Nephron (organoid): Measurements from ENCODE around the gene SLC12A7.
A peak's percentile ranks its signal among the peaks of the same experiment; 100 is the strongest.

ENCODE experiments used
- H3K27ac Mint-ChIP-seq, 3 experiments: 2 replicates each; pipeline ENCODE4 v1.8.0; 2020; ENCODE audit warnings: mixed read lengths in 3 of 3, mild to moderate bottlenecking in 2 of 3, moderate library complexity in 1 of 3
- H3K27me3 Mint-ChIP-seq: 2 replicates; pipeline ENCODE4 v1.8.0; 2021; ENCODE audit warnings: low read depth, mild to moderate bottlenecking, moderate library complexity, mixed read lengths
- H3K36me3 Mint-ChIP-seq: 2 replicates; pipeline ENCODE4 v1.8.0; 2020; ENCODE audit warnings: low read depth, mixed read lengths
- H3K4me1 Mint-ChIP-seq: 2 replicates; pipeline ENCODE4 v1.8.0; 2020; ENCODE audit warnings: mixed read lengths
- H3K4me3 Mint-ChIP-seq, 3 experiments: 2 replicates each; pipeline ENCODE4 v1.8.0; 2020; ENCODE audit warnings: mild to moderate bottlenecking in 3 of 3, mixed read lengths in 3 of 3, moderate library complexity in 2 of 3
- H3K9me3 Mint-ChIP-seq: 2 replicates; pipeline ENCODE4 v1.8.0; 2020; ENCODE audit warnings: mixed read lengths
- TF ChIP-seq, protein P1 (sequence below), 3 experiments: fragments of 200-600 bp; sonication (generic); IDR thresholded peaks; one replicate each; pipeline ENCODE4 v1.5.0; 2021; ENCODE audit warnings: antibody characterized with exemption in 3 of 3; ENCODE audit not compliant: unreplicated experiment in 3 of 3

Gene SLC12A7

DNA sequence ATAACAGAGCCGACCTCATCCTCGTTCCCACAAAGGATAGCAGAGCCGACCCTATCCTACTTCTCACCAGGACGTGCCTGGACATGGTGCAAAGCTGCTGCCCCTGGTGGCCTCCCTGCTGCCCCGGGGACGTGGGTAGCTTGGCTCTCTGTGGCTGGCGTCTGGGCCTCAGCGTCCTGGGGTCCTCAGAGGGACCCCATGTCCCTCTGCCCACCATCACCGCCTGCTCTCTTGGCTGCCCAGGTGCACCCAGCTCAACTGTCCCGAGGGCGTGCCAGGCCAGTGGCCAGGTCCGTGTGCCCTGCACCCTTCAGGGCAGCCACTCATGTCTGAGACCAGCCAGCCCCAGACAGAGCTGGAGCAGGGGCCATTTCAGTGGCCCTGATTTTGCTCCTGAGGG, 94.8 kb downstream of the SLC12A7 start:
- Mint-ChIP-seq H3K9me3 (no peaks in the 10 kb centered on the region), H3K27ac (no peak overlapping the region), H3K4me3 (no peak overlapping the region), H3K27me3 (peaks cover 32% of the 10 kb centered on the region), H3K4me1 (peaks cover 26% of the 10 kb centered on the region), H3K36me3 (no peaks in the 10 kb centered on the region)
- TF ChIP-seq, protein P1, sequence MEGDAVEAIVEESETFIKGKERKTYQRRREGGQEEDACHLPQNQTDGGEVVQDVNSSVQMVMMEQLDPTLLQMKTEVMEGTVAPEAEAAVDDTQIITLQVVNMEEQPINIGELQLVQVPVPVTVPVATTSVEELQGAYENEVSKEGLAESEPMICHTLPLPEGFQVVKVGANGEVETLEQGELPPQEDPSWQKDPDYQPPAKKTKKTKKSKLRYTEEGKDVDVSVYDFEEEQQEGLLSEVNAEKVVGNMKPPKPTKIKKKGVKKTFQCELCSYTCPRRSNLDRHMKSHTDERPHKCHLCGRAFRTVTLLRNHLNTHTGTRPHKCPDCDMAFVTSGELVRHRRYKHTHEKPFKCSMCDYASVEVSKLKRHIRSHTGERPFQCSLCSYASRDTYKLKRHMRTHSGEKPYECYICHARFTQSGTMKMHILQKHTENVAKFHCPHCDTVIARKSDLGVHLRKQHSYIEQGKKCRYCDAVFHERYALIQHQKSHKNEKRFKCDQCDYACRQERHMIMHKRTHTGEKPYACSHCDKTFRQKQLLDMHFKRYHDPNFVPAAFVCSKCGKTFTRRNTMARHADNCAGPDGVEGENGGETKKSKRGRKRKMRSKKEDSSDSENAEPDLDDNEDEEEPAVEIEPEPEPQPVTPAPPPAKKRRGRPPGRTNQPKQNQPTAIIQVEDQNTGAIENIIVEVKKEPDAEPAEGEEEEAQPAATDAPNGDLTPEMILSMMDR (IDR thresholded peaks at IDR 0.05; ENCODE audit: unreplicated experiment in 3 of 3) = no peak

DNA sequence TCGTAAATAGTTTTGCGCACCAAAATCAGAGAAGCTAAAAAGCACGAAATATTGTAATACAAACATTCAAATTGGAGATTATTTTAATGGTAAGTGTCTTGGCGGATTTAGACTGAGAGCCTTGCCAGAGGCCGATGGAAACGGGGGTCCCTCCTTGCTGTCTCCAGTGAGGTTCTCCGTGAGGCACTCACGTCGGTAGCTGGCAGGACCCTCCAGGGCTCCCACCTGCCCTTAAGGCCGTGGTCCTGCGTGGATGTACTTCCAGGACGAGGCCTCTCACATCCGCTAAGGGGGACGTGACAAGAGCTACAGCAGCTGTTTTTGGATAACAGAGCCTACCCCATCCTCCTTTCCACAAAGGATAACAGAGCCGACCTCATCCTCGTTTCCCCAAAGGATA, 95.4 kb downstream of the SLC12A7 start:
- Mint-ChIP-seq H3K36me3 (no peaks in the 10 kb centered on the region), H3K27me3 (peaks cover 38% of the 10 kb centered on the region), H3K27ac (peak overlapping the region in 1 of 3 experiments; percentile 82), H3K9me3 (no peaks in the 10 kb centered on the region), H3K4me3 (no peak overlapping the region), H3K4me1 (peaks cover 24% of the 10 kb centered on the region)
- TF ChIP-seq, protein P1 (IDR thresholded peaks at IDR 0.05; ENCODE audit: unreplicated experiment in 3 of 3) = no peak

DNA sequence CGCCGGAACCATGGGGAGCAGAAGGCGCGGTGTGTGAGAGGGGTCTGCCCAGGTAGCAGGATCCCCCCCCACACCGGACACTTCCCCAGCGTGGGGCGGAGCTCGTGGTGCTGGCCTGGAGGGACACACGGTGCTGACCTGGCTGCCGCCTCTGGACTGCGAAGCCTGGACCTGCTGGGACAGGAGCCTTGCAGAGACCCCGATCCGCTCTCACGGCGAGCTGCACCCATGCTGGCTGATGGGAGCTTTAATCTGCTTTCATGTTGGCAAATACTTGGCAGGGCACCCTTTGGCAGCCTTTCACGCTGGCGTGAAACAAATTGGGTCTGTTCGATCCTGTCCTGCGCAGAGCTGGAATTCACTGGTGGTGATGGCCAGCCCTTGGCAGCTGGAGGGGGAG, 95.8 kb downstream of the SLC12A7 start:
- Mint-ChIP-seq H3K4me1 (peaks cover 23% of the 10 kb centered on the region), H3K36me3 (no peaks in the 10 kb centered on the region), H3K27ac (no peak overlapping the region), H3K4me3 (no peak overlapping the region), H3K9me3 (no peaks in the 10 kb centered on the region), H3K27me3 (peaks cover 42% of the 10 kb centered on the region)
- TF ChIP-seq, protein P1 (IDR thresholded peaks at IDR 0.05; ENCODE audit: unreplicated experiment in 3 of 3) = no peak

DNA sequence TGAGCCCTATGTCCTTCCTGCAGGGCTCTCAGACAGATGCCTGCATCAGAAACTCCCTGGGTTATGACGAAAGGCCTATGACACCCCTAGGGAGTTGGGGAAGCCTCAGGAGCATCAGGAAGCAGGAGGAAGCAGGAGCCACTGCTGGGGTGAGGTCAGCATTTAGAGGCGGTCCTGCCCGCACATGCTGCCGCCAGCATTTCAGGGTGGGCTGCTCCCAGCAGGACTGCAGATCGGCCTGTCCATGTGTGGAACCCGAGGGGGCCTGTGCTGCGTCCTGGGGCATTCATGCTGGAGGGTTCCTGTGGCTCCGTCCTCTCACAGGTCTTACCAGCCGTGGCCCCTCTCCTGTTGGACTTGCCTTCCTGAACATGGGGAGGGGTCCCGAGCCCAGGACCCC, 96.4 kb downstream of the SLC12A7 start:
- Mint-ChIP-seq H3K27ac (no peak overlapping the region), H3K36me3 (no peaks in the 10 kb centered on the region), H3K4me3 (no peak overlapping the region), H3K27me3 (peaks cover 44% of the 10 kb centered on the region), H3K4me1 (peaks cover 19% of the 10 kb centered on the region), H3K9me3 (no peaks in the 10 kb centered on the region)
- TF ChIP-seq, protein P1 (IDR thresholded peaks at IDR 0.05; ENCODE audit: unreplicated experiment in 3 of 3) = no peak

DNA sequence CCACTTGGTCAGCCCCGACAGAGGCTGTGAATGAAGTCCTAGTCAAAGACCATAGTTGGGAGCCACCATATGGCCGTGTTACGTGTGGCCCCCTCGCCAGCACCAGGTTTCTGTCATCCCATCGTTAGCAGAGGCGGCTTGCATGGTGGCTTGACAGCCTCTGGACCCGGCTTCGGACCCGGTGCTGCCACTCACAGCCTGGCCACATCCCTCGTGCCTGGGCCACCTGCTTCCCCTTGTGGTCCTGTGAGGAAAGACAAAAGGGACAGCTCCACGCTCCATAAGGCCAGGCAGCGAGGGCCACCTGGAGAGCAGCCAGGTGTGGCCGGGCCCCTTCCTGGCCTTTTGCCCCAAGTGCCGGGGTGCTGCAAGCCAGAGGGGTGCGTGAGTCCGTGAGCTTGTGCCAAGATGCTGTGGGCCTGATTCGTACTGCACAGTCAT, 97.1 kb downstream of the SLC12A7 start:
- peaks cover 44% of the 10 kb centered on the region for H3K27me3 Mint-ChIP-seq
- H3K4me3 Mint-ChIP-seq = no peak overlapping the region
- no peak overlapping the region for H3K27ac Mint-ChIP-seq
- TF ChIP-seq, protein P1 (IDR thresholded peaks at IDR 0.05; ENCODE audit: unreplicated experiment in 3 of 3) = no peak
- no peaks in the 10 kb centered on the region for H3K36me3 Mint-ChIP-seq
- H3K4me1 Mint-ChIP-seq = peaks cover 13% of the 10 kb centered on the region
- no peaks in the 10 kb centered on the region for H3K9me3 Mint-ChIP-seq

DNA sequence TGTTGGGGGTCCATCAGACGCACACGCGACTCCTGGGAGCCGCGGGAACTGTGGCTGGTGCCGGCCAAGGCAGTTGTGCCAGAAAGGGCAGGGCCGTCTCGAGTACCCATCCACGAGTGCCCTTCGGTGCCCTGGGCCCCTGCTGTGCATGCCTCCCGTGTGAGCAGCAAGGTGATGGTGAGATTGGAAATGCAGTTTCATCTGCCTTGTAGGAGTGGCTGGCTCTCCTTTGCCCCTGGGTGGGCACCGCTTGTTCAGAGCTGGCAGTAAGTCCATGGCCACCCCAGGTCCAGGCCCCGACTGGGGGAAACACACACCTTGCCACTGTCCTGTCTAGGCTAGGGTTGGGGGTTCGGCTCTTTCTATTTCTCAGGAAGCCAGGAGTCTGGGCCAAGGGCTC, 97.5 kb downstream of the SLC12A7 start:
- peaks cover 9% of the 10 kb centered on the region for H3K4me1 Mint-ChIP-seq

More for the DNA sequence above, 97.5 kb downstream of the SLC12A7 start:
- Mint-ChIP-seq H3K27me3 (peaks cover 43% of the 10 kb centered on the region), H3K27ac (no peak overlapping the region), H3K4me3 (no peak overlapping the region), H3K36me3 (no peaks in the 10 kb centered on the region), H3K9me3 (no peaks in the 10 kb centered on the region)
- TF ChIP-seq, protein P1 (IDR thresholded peaks at IDR 0.05; ENCODE audit: unreplicated experiment in 3 of 3) = no peak
